HG02840 (cell line): ENCODE measurements around the gene CYB5R3.
A peak's percentile ranks its signal among the peaks of the same experiment; 100 is the strongest.
"Not testable (repeated sequence)": the region's sequence is repeated elsewhere in the genome, so short reads cannot be mapped to it uniquely, and the experiment has no call there.

ENCODE experiments used
- ATAC-seq: cut with Tn5 transposase; IDR thresholded peaks from one replicate; pipeline ENCODE4 v1.9.1; 2021; ENCODE audit warnings: mild to moderate bottlenecking, moderate library complexity, moderate number of reproducible peaks; ENCODE audit not compliant: unreplicated experiment, low FRiP score

CYB5R3 gene

GRCh38 chr22:42626951-42627625 is 22.1 kb downstream of the CYB5R3 start:
- ATAC-seq, result no peak

GRCh38 chr22:42626431-42626830 is 22.8 kb downstream of the CYB5R3 start:
- ATAC-seq, result no peak

- no peak for ATAC-seq
Observed at GRCh38 chr22:42625416-42625815, 23.8 kb downstream of the CYB5R3 start.

GRCh38 chr22:42624551-42625106 is 24.6 kb downstream of the CYB5R3 start:
- ATAC-seq, result no peak

- ATAC-seq, result no peak
Observed at GRCh38 chr22:42623756-42624441, 25.3 kb downstream of the CYB5R3 start.

- no peak for ATAC-seq
Observed at GRCh38 chr22:42623301-42623751, 25.9 kb downstream of the CYB5R3 start.

GRCh38 chr22:42622061-42622710 is 27.0 kb downstream of the CYB5R3 start:
- no peak for ATAC-seq

- no peak for ATAC-seq
Observed at GRCh38 chr22:42621505-42622002, 27.6 kb downstream of the CYB5R3 start.

- no peak for ATAC-seq
Observed at GRCh38 chr22:42620084-42620483, 29.1 kb downstream of the CYB5R3 start.

- no peak for ATAC-seq
Observed at GRCh38 chr22:42619261-42620063, 29.7 kb downstream of the CYB5R3 start.

GRCh38 chr22:42617155-42617983 is 31.8 kb downstream of the CYB5R3 start:
- ATAC-seq, result no peak

- not testable (repeated sequence) for ATAC-seq
Observed at GRCh38 chr22:42615860-42616175, 33.4 kb downstream of the CYB5R3 start.

- peak; percentile 50 for ATAC-seq
Observed at GRCh38 chr22:42615092-42615859, 33.9 kb downstream of the CYB5R3 start.

- ATAC-seq, result peak; percentile 72
Observed at GRCh38 chr22:42614312-42615091, 34.7 kb downstream of the CYB5R3 start, which contains the start of gene POLDIP3. POLDIP3 (minus strand) TSS chr22:42614883; CDS start chr22:42614857, 26 bp downstream.

- ATAC-seq, result no peak
Observed at GRCh38 chr22:42613872-42614301, 35.3 kb downstream of the CYB5R3 start.

GRCh38 chr22:42612336-42612735 is 36.9 kb downstream of the CYB5R3 start:
- ATAC-seq, result no peak

GRCh38 chr22:42611051-42611450 is 38.1 kb downstream of the CYB5R3 start:
- ATAC-seq, result no peak

GRCh38 chr22:42610186-42610585 is 39.0 kb downstream of the CYB5R3 start:
- no peak for ATAC-seq
